Measurements from ENCODE around the gene STXBP5L. TPM values are rescaled to one million over a fixed set of nuclear protein-coding genes. Genes with fewer than 3 reads are reported as not detected.
"Not testable (repeated sequence)": the region's sequence is repeated elsewhere in the genome, so short reads cannot be mapped to it uniquely, and the experiment has no call there.

STXBP5L gene
- total RNA-seq, 1 donor from 2014 or later, result 2.1 TPM

GRCh38 chr3:120892921-120893320, 15.1 kb upstream of the STXBP5L start:
- H3K4me3 ChIP-seq (ENCODE audit: insufficient read depth, low read depth, low read length), result no peak overlapping the region
- no peaks in the 10 kb centered on the region for H3K36me3 ChIP-seq (ENCODE audit: insufficient read depth, low read length)
- TF ChIP-seq CTCF (IDR thresholded peaks at IDR 0.05; ENCODE audit: insufficient read depth, low read depth, low read length), result no peak
- no peak for TF ChIP-seq EZH2 (IDR thresholded peaks at IDR 0.05; ENCODE audit: insufficient read depth, low read length)
- Mint-ChIP-seq H3K27ac (ENCODE audit: unreplicated experiment) (no peak overlapping the region), H3K4me3 (ENCODE audit: unreplicated experiment) (no peak overlapping the region), H3K36me3 (ENCODE audit: low read depth, unreplicated experiment) (no peaks in the 10 kb centered on the region), H3K27me3 (ENCODE audit: low read depth, unreplicated experiment) (no peaks in the 10 kb centered on the region), H3K4me1 (ENCODE audit: low read depth, unreplicated experiment) (peaks cover 3% of the 10 kb centered on the region), H3K9me3 (ENCODE audit: unreplicated experiment) (peaks cover 4% of the 10 kb centered on the region)
- H4K20me1 ChIP-seq (ENCODE audit: insufficient read depth, low read length), result no peaks in the 10 kb centered on the region
- no peak overlapping the region for H3K9ac ChIP-seq (ENCODE audit: low read length)
- no peaks in the 10 kb centered on the region for H3K9me3 ChIP-seq (ENCODE audit: insufficient read depth, low read depth, low read length)
- no peaks in the 10 kb centered on the region for H3K27me3 ChIP-seq (ENCODE audit: insufficient read depth, low read length)
- DNase-seq (ENCODE audit: low read depth) (no peak), FAIRE-seq (no peak)
- H3K4me2 ChIP-seq (ENCODE audit: low read length), result no peak overlapping the region
- no peak overlapping the region for H3K27ac ChIP-seq (ENCODE audit: low read depth, low read length)
- H3K79me2 ChIP-seq (ENCODE audit: insufficient read depth, low read length), result no peaks in the 10 kb centered on the region
- H2AFZ ChIP-seq (ENCODE audit: low read depth, low read length), result no peak overlapping the region
- no peaks in the 10 kb centered on the region for H3K4me1 ChIP-seq (ENCODE audit: insufficient read depth, low read length)

- TF ChIP-seq EZH2 (IDR thresholded peaks at IDR 0.05; ENCODE audit: insufficient read depth, low read length) (no peak), CTCF (IDR thresholded peaks at IDR 0.05; ENCODE audit: insufficient read depth, low read depth, low read length) (no peak)
- H3K27ac ChIP-seq (ENCODE audit: low read depth, low read length), result no peak overlapping the region
- H3K36me3 Mint-ChIP-seq (ENCODE audit: low read depth, unreplicated experiment), result no peaks in the 10 kb centered on the region
- no peak overlapping the region for H3K4me3 ChIP-seq (ENCODE audit: insufficient read depth, low read depth, low read length)
- peak; percentile 66 for DNase-seq (ENCODE audit: low read depth)
- H2AFZ ChIP-seq (ENCODE audit: low read depth, low read length), result no peak overlapping the region
- H3K36me3 ChIP-seq (ENCODE audit: insufficient read depth, low read length), result no peaks in the 10 kb centered on the region
- no peak overlapping the region for H3K4me3 Mint-ChIP-seq (ENCODE audit: unreplicated experiment)
- H3K9me3 ChIP-seq (ENCODE audit: insufficient read depth, low read depth, low read length), result no peaks in the 10 kb centered on the region
- H3K27me3 Mint-ChIP-seq (ENCODE audit: low read depth, unreplicated experiment), result no peaks in the 10 kb centered on the region
- no peaks in the 10 kb centered on the region for H3K79me2 ChIP-seq (ENCODE audit: insufficient read depth, low read length)
- H3K4me2 ChIP-seq (ENCODE audit: low read length), result no peak overlapping the region
- no peaks in the 10 kb centered on the region for H4K20me1 ChIP-seq (ENCODE audit: insufficient read depth, low read length)
- no peak for FAIRE-seq
- H3K27me3 ChIP-seq (ENCODE audit: insufficient read depth, low read length), result no peaks in the 10 kb centered on the region
- no peaks in the 10 kb centered on the region for H3K4me1 ChIP-seq (ENCODE audit: insufficient read depth, low read length)
- peaks cover 8% of the 10 kb centered on the region for H3K9me3 Mint-ChIP-seq (ENCODE audit: unreplicated experiment)
- H3K27ac Mint-ChIP-seq (ENCODE audit: unreplicated experiment), result no peak overlapping the region
- H3K4me1 Mint-ChIP-seq (ENCODE audit: low read depth, unreplicated experiment), result peaks cover 3% of the 10 kb centered on the region
- H3K9ac ChIP-seq (ENCODE audit: low read length), result no peak overlapping the region
Measured at GRCh38 chr3:120894316-120895057, 13.5 kb upstream of the STXBP5L start.

GRCh38 chr3:120901716-120902115, 6.3 kb upstream of the STXBP5L start:
- H3K79me2 ChIP-seq (ENCODE audit: insufficient read depth, low read length); H2AFZ ChIP-seq (ENCODE audit: low read depth, low read length); H4K20me1 ChIP-seq (ENCODE audit: insufficient read depth, low read length); H3K4me3 Mint-ChIP-seq (ENCODE audit: unreplicated experiment); H3K4me2 ChIP-seq (ENCODE audit: low read length); H3K9me3 ChIP-seq (ENCODE audit: insufficient read depth, low read depth, low read length); H3K27me3 ChIP-seq (ENCODE audit: insufficient read depth, low read length); H3K36me3 ChIP-seq (ENCODE audit: insufficient read depth, low read length); FAIRE-seq; H3K9ac ChIP-seq (ENCODE audit: low read length); H3K36me3 Mint-ChIP-seq (ENCODE audit: low read depth, unreplicated experiment); H3K27ac Mint-ChIP-seq (ENCODE audit: unreplicated experiment); H3K4me1 ChIP-seq (ENCODE audit: insufficient read depth, low read length); H3K27me3 Mint-ChIP-seq (ENCODE audit: low read depth, unreplicated experiment); H3K27ac ChIP-seq (ENCODE audit: low read depth, low read length); H3K4me1 Mint-ChIP-seq (ENCODE audit: low read depth, unreplicated experiment); DNase-seq (ENCODE audit: low read depth); H3K4me3 ChIP-seq (ENCODE audit: insufficient read depth, low read depth, low read length); H3K9me3 Mint-ChIP-seq (ENCODE audit: unreplicated experiment): not testable (repeated sequence)

Data from astrocyte (in vitro differentiated cells and primary cell).